GM10248 (cell line): Measurements from ENCODE around the gene ZNF70.
"Not testable (repeated sequence)": the region's sequence is repeated elsewhere in the genome, so short reads cannot be mapped to it uniquely, and the experiment has no call there.

ENCODE experiments used
- CTCF ChIA-PET: fragments of 300-600 bp; sonication (Branson Sonifier 250); formaldehyde crosslinking; extraction: SDS; loops from one replicate; lab custom pipeline; 2021; ENCODE audit warnings: antibody characterized with exemption; lab: Yijun Ruan, JAX
- POLR2A ChIA-PET: fragments of 350-650 bp; sonication (Branson Sonifier 250); formaldehyde crosslinking; extraction: SDS; loops from one replicate; lab custom pipeline; 2020; ENCODE audit warnings: antibody characterized with exemption; lab: Yijun Ruan, JAX
- DNase-seq: peaks from one replicate; pipeline ENCODE4 v3.0.0; 2012; ENCODE audit errors: extremely low spot score
- CTCF ChIP-seq: IDR thresholded peaks from 2 replicates; pipeline ENCODE4 v1.5.1; 2012; ENCODE audit warnings: mild to moderate bottlenecking, low read depth; ENCODE audit errors: extremely low read depth, missing control alignments, control extremely low read depth

The ZNF70 gene

GRCh38 chr22:23742505-23743264 lies 8.2 kb downstream of the ZNF70 start:
- DNase-seq = no peak
- ChIA-PET CTCF (no interaction called here), POLR2A (no interaction called here)
- TF ChIP-seq CTCF = no peak

GRCh38 chr22:23737696-23738095 lies 13.2 kb downstream of the ZNF70 start:
- TF ChIP-seq CTCF = no peak
- DNase-seq = no peak
- ChIA-PET CTCF (interaction anchor here (1.0 to 1.7 kb wide), 4 partner anchors 8 to 12 kb away, joined by 3 to 5 read pairs (median 4); no protein-coding TSS in a partner anchor), POLR2A (no interaction called here)

GRCh38 chr22:23728108-23728507 lies 22.8 kb downstream of the ZNF70 start:
- DNase-seq = not testable (repeated sequence)
- CTCF ChIA-PET = interaction anchor here (0.7 to 1.3 kb wide), 2 partner anchors 10 to 39 kb away, joined by 3 read pairs; no protein-coding TSS in a partner anchor
- POLR2A ChIA-PET = interaction anchor here (0.6 kb wide), 1 partner anchor 86 kb away, joined by 3 read pairs; no protein-coding TSS in a partner anchor

GRCh38 chr22:23722724-23723123 lies 28.2 kb downstream of the ZNF70 start:
- ChIA-PET POLR2A (no interaction called here), CTCF (interaction anchor here (1.0 kb wide), 1 partner anchor 14 kb away, joined by 3 read pairs; no protein-coding TSS in a partner anchor)
- TF ChIP-seq CTCF = no peak
- DNase-seq = no peak

GRCh38 chr22:23722160-23722559 lies 28.8 kb downstream of the ZNF70 start:
- ChIA-PET CTCF (interaction anchor here (1.0 kb wide), 1 partner anchor 15 kb away, joined by 3 read pairs; no protein-coding TSS in a partner anchor), POLR2A (no interaction called here)
- DNase-seq = no peak
- no peak for TF ChIP-seq CTCF

- TF ChIP-seq CTCF = no peak
- ChIA-PET POLR2A (no interaction called here), CTCF (interaction anchor here (1.3 kb wide), 1 partner anchor 21 kb away, joined by 3 read pairs; no protein-coding TSS in a partner anchor)
- no peak for DNase-seq
Observed at GRCh38 chr22:23720855-23721254, 30.1 kb downstream of the ZNF70 start.

GRCh38 chr22:23718371-23719165 lies 32.3 kb downstream of the ZNF70 start:
- ChIA-PET CTCF (no interaction called here), POLR2A (no interaction called here)
- no peak for DNase-seq
- no peak for TF ChIP-seq CTCF
